GM12801 (cell line): ENCODE measurements around the gene MORN4.

Source experiments
- TF ChIP-seq, protein P1 (sequence below): IDR thresholded peaks from one replicate; pipeline ENCODE4 v1.5.1; 2011; ENCODE audit warnings: control low read depth; ENCODE audit not compliant: insufficient read length; ENCODE audit errors: extremely low read depth

MORN4 gene

DNA sequence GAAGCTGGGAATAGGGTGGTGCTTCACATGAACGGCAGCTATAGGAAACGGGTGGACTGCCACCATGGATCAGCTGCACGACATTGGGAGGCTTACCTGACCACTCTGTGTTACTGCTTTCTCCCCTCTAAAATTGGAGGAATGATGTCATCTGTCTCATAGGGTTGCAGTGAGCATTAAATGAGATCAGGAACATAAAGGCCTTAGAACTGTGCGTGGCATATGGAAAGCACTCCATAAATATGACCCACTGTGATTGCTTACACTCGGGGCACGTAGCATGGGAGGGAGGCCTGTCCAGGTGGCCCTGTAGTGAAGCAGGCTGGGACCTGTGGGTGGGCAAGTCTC lies 34.1 kb downstream of the MORN4 start:
- TF ChIP-seq, protein P1, sequence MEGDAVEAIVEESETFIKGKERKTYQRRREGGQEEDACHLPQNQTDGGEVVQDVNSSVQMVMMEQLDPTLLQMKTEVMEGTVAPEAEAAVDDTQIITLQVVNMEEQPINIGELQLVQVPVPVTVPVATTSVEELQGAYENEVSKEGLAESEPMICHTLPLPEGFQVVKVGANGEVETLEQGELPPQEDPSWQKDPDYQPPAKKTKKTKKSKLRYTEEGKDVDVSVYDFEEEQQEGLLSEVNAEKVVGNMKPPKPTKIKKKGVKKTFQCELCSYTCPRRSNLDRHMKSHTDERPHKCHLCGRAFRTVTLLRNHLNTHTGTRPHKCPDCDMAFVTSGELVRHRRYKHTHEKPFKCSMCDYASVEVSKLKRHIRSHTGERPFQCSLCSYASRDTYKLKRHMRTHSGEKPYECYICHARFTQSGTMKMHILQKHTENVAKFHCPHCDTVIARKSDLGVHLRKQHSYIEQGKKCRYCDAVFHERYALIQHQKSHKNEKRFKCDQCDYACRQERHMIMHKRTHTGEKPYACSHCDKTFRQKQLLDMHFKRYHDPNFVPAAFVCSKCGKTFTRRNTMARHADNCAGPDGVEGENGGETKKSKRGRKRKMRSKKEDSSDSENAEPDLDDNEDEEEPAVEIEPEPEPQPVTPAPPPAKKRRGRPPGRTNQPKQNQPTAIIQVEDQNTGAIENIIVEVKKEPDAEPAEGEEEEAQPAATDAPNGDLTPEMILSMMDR: no peak

DNA sequence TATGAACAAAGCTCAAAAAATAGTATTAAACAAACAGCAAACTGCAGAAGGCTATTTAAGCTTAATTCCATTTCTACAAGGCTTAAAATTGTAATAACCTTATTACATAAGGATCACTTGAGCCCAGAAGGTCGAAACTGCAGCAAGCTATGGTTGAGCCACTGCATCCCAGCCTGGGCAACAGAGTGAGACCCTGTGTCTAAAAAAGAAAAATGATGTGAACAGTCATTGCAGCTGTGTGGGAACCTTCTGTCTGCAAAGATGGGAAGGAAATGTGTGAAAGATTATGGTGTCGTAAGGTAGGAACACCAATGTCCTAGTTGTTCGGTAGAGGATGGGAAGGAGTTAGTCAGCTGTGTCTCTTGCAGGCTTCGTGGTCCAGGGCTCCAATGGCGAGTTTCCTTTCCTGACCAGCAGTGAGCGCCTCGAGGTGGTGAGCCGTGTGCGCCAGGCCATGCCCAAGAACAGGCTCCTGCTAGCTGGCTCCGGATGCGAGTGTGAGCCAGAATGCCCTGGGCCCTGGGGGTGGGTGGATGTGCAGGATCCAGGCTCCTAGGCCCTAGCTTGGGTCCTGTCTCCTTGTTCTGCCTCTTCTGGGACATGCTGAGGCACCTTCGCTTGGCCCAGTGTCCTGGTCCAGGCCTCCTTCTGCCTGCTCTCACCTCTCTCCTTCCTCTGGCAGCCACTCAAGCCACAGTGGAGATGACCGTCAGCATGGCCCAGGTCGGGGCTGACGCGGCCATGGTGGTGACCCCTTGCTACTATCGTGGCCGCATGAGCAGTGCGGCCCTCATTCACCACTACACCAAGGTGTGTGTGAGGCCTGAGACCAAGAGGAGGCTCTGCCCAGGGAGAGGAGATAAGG lies 34.7 kb downstream of the MORN4 start:
- TF ChIP-seq, protein P1: no peak

DNA sequence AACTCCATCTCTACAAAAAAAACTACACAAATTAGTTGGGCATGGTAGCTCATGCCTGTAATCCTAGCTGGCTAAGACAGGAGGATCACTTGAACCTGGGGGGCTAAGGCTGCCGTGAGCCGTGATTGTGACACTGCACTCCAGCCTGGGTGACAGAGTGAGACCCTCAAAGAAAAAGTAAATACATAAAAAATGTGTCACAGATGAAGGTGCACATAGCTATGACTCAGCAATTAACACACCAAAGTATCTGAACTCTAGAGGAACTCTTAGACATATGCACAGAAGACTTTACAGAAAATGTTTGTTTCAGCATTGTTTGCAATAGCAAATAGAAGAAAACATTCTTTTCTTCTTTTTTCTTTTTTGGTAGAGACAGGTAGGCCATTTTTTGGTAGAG lies 35.5 kb downstream of the MORN4 start:
- TF ChIP-seq, protein P1: no peak

DNA sequence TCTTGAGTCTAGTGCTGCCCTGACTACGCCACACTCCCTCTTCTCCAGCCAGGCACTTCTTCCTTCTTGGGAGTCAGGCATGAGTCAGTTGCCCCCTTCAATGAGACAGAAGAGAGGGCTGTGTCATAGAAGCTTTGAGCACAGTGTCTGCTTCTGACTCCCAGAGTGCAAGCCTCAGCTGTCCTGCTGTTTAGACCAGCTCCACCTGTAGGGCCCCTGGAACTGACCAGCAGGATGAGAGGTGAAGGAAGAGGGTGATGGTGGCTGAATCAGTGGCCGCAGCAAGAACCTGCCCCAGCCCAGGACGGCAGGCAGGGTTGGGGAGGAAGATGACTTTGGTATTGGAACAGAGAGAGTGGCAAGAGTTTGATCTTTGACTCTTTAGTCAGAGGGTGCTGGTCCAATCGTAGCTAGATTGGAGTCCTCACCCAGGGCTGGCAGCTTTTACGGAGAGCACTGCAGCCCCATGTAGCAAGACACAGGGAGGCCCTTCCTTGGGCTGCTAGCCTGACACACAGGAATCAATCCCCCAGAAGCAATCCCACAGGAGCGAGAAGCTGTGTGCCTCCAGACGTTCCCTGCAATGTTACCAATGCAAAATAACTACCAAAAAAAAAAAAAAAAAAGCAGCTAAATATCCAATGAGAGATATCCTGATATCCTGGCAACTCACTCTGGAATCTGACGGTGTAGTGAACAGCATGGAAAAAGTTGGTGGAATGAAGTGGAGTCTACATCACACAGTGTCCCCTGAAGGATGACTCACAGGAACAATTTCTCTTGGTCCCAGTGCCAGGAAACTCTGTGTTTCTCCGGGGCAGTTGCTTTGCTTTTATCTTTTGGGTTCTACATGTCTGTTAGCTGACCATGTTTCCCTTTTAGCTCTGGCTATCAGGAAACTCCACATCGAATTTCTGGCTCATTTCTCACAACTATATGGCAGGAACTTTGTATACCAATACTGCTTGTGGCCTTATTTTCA lies 36.9 kb downstream of the MORN4 start:
- TF ChIP-seq, protein P1: no peak

DNA sequence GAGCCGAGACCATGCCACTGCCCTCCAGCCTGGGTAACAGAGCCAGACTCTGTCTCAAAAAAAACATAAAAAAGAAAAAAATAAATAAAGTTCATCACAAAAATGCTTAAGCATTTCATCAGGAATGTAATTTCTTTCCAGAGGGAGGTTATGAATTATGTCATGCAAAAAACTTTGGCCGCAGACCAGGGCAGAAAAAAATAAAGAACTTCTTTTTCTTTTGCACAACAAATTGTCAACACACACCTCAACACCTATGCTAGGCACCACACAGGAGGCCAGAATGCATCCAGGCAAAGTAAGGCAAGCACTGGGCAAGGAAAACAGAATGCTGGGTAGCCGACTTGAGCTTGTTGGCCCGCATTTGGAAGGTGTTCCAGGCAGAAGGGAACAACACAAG lies 39.9 kb downstream of the MORN4 start:
- TF ChIP-seq, protein P1: no peak

DNA sequence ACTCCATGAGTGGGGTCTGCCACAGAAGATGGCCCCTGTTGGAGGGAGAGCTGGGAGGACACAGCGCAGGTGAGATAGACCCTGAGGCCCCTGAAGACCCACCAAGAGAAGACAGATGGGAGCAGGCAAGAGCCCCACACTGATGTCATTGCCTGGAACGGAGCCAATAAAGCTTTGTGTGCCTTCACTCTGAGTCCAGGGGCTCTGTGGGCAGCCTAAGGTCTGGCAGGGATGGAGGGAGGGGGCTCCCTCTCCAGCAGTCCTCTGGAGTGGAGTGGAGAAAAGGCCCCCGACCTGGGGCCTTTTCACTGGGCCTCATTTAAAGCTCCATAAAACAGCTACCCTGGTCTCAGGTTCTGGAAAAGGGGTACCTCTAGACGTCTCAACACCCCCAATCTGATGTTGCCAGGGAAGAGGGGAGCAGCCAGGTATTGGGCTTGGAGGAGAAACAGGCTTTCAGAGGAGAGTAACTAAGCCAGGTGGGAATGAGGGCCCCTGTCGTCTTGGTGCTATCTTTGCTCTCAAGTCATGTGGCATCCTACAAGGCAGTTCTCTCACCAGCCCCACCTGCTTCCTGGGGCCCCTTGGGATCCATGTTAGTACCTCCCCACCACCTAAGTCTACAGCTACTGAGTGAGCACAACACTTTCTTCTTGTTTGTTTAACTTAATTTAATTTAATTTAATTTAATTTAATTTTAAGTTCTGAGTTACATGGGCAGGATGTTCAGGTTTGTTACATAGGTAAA lies 42.4 kb downstream of the MORN4 start:
- TF ChIP-seq, protein P1: no peak
